Ishikawa (cell line): ENCODE results near the gene ARHGAP26.

Source experiments
- CEBPB ChIP-seq: IDR thresholded peaks from 2 replicates; pipeline ENCODE4 v1.6.1; 2012
- CREB1 ChIP-seq: IDR thresholded peaks from 2 replicates; pipeline ENCODE4 v1.6.1; 2012; ENCODE audit warnings: low read depth
- EGR1 ChIP-seq: IDR thresholded peaks from 2 replicates; pipeline ENCODE4 v1.6.1; 2012
- EP300 ChIP-seq: IDR thresholded peaks from 2 replicates; pipeline ENCODE4 v1.6.1; 2012; ENCODE audit warnings: borderline replicate concordance
- FOXM1 ChIP-seq: IDR thresholded peaks from 2 replicates; pipeline ENCODE4 v1.6.1; 2012; ENCODE audit warnings: low read depth, borderline replicate concordance
- NFIC ChIP-seq: IDR thresholded peaks from 2 replicates; pipeline ENCODE4 v1.6.1; 2012
- RAD21 ChIP-seq: IDR thresholded peaks from 2 replicates; pipeline ENCODE4 v1.6.1; 2012; ENCODE audit warnings: low read depth
- REST ChIP-seq: IDR thresholded peaks from 2 replicates; pipeline ENCODE4 v1.6.1; 2012; ENCODE audit warnings: low read depth, mild to moderate bottlenecking
- TAF1 ChIP-seq: IDR thresholded peaks from 2 replicates; pipeline ENCODE4 v1.6.1; 2012; ENCODE audit warnings: low read depth, mild to moderate bottlenecking
- TCF12 ChIP-seq: IDR thresholded peaks from 2 replicates; pipeline ENCODE4 v1.6.1; 2012; ENCODE audit warnings: low read depth
- TEAD4 ChIP-seq: IDR thresholded peaks from 2 replicates; pipeline ENCODE4 v1.6.1; 2012
- USF1 ChIP-seq: IDR thresholded peaks from 2 replicates; pipeline ENCODE4 v1.6.1; 2012
- YY1 ChIP-seq: IDR thresholded peaks from 2 replicates; pipeline ENCODE4 v1.6.1; 2012; ENCODE audit warnings: low read depth
- ZBTB7A ChIP-seq: IDR thresholded peaks from 2 replicates; pipeline ENCODE4 v1.6.1; 2012; ENCODE audit warnings: low read depth
- TF ChIP-seq, protein P1 (sequence below): IDR thresholded peaks from 2 replicates; pipeline ENCODE4 v1.6.1; 2012

ARHGAP26 gene

GRCh38 chr5:143003328-143003636 lies 233.1 kb downstream of the ARHGAP26 start:
- TF ChIP-seq REST: no peak

GRCh38 chr5:143004361-143005145 lies 234.4 kb downstream of the ARHGAP26 start:
- TF ChIP-seq RAD21 (no peak), REST (no peak), CREB1 (no peak), TAF1 (no peak), TEAD4 (no peak), ZBTB7A (no peak), NFIC (no peak), TCF12 (no peak), USF1 (no peak), FOXM1 (no peak), EP300 (no peak), CEBPB (no peak), EGR1 (no peak), YY1 (no peak)
- TF ChIP-seq, protein P1, sequence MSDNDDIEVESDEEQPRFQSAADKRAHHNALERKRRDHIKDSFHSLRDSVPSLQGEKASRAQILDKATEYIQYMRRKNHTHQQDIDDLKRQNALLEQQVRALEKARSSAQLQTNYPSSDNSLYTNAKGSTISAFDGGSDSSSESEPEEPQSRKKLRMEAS: no peak

- TF ChIP-seq EP300: no peak
- TF ChIP-seq CREB1: no peak
- TF ChIP-seq ZBTB7A: no peak
- TF ChIP-seq YY1: no peak
- no peak for TF ChIP-seq EGR1
- no peak for TF ChIP-seq TCF12
- no peak for TF ChIP-seq USF1
- TF ChIP-seq CEBPB: no peak
- TF ChIP-seq, protein P1: no peak
- no peak for TF ChIP-seq RAD21
- TF ChIP-seq TAF1: no peak
- TF ChIP-seq TEAD4: no peak
- TF ChIP-seq REST: no peak
- no peak for TF ChIP-seq NFIC
- TF ChIP-seq FOXM1: no peak
These were observed 236.3 kb downstream of the ARHGAP26 start for GRCh38 chr5:143006501-143006900.

DNA sequence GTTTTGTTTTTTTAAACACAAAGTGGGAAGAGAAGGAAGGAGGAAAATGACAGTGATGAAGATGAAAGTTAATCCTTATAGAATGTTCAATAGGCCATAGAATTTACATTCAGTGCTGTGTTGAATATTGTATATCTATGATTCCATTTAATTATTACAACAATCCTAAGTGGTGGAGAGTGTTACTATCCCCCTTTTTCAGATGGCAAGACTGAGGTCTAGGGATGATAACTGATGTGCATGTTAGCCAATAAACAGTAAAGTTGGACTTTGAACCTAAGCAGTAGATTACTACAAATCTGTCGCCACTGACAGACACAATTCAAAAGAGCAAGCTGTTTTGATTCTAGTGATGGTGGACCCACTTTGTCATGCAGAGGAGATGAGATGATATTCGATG lies 237.9 kb downstream of the ARHGAP26 start:
- TF ChIP-seq USF1 (no peak), EP300 (no peak), REST (no peak), EGR1 (no peak), RAD21 (no peak), TEAD4 (no peak), YY1 (no peak), CREB1 (no peak), TCF12 (no peak), NFIC (no peak), TAF1 (no peak), FOXM1 (no peak), ZBTB7A (no peak), CEBPB (no peak)
- TF ChIP-seq, protein P1: no peak
